C4-2B (cell line): ENCODE measurements around the gene OGFOD1.

Experiments
- H3K27ac ChIP-seq: fragments of 450-650 bp; 2 replicates; pipeline ENCODE4 v1.5.1; 2017
- CTCF ChIP-seq: fragments of 450-650 bp; conservative IDR thresholded peaks from 2 replicates; pipeline ENCODE4 v1.5.1; 2017; ENCODE audit warnings: mild to moderate bottlenecking
- ZFX ChIP-seq: fragments of 450-650 bp; IDR thresholded peaks from 2 replicates; pipeline ENCODE4 v1.6.1; 2017

OGFOD1 gene

GRCh38 chr16:56421976-56422669 is 29.2 kb upstream of the OGFOD1 start:
- H3K27ac ChIP-seq = no peak overlapping the region
- no peak for TF ChIP-seq CTCF
- TF ChIP-seq ZFX = no peak

DNA sequence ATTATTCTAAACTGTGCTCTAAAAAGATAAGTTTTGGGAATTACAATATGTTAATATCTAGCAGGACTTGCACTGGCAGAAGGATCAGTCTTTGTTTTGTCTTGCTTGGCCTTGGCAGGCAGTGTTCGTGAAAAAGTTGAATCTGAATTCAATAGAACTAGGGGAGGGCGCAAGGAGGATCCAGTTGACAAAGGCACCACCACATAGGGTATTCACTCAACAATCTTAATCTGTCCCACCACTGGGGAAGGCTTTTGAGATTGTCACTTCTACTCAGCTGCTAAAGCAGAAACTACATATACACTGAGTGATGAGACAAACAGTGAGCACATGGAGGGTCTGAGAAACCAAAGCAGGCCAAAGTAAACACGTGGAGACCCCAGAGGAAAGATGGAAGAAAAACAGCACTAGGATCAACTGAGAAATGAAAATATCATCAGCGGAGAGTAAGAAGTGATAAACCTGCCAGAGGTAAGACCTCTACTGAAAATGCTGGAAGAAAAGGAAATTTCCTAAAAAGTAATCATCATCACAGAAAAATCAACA is 28.4 kb upstream of the OGFOD1 start:
- H3K27ac ChIP-seq = no peak overlapping the region
- TF ChIP-seq CTCF = no peak
- TF ChIP-seq ZFX = no peak

DNA sequence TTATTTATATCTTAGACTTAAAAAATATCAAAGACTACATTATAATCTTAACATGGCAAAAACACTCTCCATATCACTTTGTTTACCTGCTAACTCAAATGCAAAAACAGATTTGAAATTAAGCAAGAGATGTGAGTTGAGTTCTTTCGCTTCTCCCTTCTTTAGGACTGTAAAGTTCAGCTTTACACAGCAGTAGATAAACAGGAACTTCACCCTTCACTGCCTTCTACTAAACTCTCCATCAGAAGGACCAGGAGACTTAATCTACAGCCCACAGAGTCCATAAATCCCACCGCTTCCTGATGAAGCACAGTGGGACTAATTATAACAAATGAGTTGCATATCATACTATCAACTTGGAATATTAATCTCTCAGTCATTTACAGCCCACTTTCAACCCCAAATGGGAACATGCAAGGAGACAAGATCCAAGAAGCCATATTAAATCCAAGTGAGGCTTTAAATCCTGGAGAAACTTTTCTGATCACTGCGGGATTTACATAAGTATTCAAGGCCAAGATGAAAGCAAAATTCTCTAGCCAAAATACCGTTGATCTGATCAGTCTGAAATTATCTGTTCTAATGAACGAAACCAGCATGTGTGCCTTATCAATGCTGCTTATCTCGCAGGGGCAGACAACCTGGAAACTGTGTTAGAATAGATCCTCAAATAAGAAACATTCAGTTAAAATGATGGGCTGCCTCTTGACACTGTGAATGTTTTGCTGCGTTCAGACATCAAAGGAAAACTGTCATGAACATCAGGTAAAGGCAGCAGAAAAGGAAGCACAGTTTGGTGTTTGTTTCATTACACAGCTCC is 27.6 kb upstream of the OGFOD1 start:
- TF ChIP-seq ZFX (no peak), CTCF (no peak)
- H3K27ac ChIP-seq = peak overlapping the region; percentile 85; the same call in 1 of the 2 replicates

GRCh38 chr16:56424404-56424764 is 27.0 kb upstream of the OGFOD1 start:
- H3K27ac ChIP-seq = peak overlapping the region; percentile 85

DNA sequence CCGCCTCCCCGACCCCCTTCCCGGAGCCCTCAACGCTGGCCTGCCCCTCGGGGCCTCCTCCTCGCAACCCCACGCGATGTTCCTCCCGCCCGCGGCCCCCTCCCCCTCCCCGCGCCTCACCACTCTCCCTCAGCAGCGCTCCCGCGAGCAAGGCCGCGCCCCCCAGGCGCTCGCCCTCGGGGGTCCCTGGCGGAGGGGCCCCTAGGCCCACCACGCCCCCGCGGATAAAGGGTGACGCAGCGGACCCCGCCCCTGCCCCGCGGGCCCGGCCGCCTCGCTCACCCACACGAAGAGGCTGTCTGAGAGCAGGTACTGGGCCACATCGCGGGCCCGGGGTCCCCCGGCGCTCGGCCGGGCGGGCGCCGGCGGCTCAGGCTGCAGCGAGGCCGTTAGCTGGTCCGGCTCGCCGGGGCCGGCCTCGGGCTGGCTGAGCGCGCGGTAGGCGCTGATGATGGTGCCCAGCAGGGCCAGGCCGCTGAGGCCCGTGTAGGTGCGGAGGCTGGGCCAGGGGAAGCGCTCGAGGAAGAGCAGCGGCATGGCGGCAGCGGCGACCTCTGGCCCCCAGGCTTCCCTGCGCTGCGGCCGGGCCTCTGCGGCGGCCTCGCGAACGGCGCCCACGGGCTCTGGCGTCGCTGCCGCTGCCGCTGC is 26.4 kb upstream of the OGFOD1 start:
- peak overlapping the region; percentile 85 for H3K27ac ChIP-seq
- TF ChIP-seq ZFX (peak; percentile 97), CTCF (no peak)

More at GRCh38 chr16:56424404-56424764, 27.0 kb upstream of the OGFOD1 start:
- TF ChIP-seq CTCF (no peak), ZFX (no peak)

DNA sequence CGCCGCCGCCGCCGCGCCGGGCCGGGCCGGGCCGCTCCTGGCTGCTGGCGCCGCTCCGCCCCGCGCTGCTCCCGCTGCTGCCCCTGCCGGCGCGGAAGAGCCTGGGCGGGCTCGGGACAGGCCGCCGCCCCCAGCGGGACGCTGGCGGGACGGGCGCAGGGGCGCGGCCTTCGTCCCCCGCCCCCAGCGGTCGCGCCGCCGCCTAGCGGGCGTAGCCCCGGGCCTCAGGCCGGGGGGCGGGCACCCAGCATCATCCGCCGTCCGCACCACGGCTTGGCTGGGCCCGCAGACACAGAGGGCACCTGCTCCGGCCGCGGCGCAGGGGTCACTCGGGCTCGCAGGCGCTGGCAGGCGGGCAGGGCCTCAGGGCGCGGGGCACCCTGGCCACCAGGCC is 25.9 kb upstream of the OGFOD1 start, which contains the start of gene AMFR:
Gene AMFR (minus strand): TSS at position 107 of the 394 bp plus-strand sequence. CDS start 218 bp downstream, outside the sequence.
- TF ChIP-seq CTCF = peak; percentile 75
- TF ChIP-seq ZFX = peak; percentile 64; the same call in 1 of the 2 replicates
- peak within 1 kb of the TSS; percentile 85 for H3K27ac ChIP-seq
